H1 (cell line): ENCODE data around the gene IP6K3. TPM values are rescaled to one million over a fixed set of nuclear protein-coding genes. Genes with fewer than 3 reads are reported as not detected.

Experiments
- CTCF ChIA-PET: fragments of 300-600 bp; sonication (Branson Sonifier 250); formaldehyde crosslinking; loops from one replicate; lab custom pipeline; 2021; ENCODE audit not compliant: partially characterized antibody; lab: Charles Lee
- POLR2A ChIA-PET: fragments of 300-600 bp; sonication (Branson Sonifier 250); formaldehyde crosslinking; loops from one replicate; lab custom pipeline; 2021; ENCODE audit warnings: inconsistent platforms; ENCODE audit not compliant: partially characterized antibody; lab: Charles Lee
- DNase-seq, 2 experiments: peaks; one replicate each; pipeline versions ENCODE4 v3.0.0 to v3.0.0-alpha.2; 2010 to 2022; ENCODE audit warnings: low spot score in 2 of 2, low read depth in 1 of 2, mixed read lengths in 1 of 2
- FAIRE-seq: peaks from 2 replicates; lab custom pipeline; 2011; peaks lifted over from hg19 to GRCh38; lab: Jason Lieb, UNC
- H2AFZ ChIP-seq: 2 replicates; pipeline ENCODE4 v1.8.1; 2012; ENCODE audit warnings: low read length, inconsistent platforms
- H2AK5ac ChIP-seq: 2 replicates; pipeline ENCODE4 v1.6.1; 2013; ENCODE audit warnings: low read depth, low read length
- H2BK120ac ChIP-seq: replicated peaks from 2 replicates; pipeline ENCODE3; 2013; ENCODE audit warnings: low read depth, low read length, inconsistent platforms
- H2BK12ac ChIP-seq: 2 replicates; pipeline ENCODE4 v1.6.1; 2013; ENCODE audit warnings: low read depth, low read length
- H2BK15ac ChIP-seq: 2 replicates; pipeline ENCODE4 v1.6.1; 2013; ENCODE audit warnings: low read length
- H2BK20ac ChIP-seq: 2 replicates; pipeline ENCODE4 v1.6.1; 2013; ENCODE audit warnings: low read length
- H2BK5ac ChIP-seq: 2 replicates; pipeline ENCODE4 v1.6.1; 2013; ENCODE audit warnings: low read depth, low read length
- H3K14ac ChIP-seq: 2 replicates; pipeline ENCODE4 v1.6.1; 2013; ENCODE audit warnings: inconsistent platforms; ENCODE audit not compliant: insufficient read length
- H3K18ac ChIP-seq: 2 replicates; pipeline ENCODE4 v1.6.1; 2013; ENCODE audit warnings: low read length; ENCODE audit errors: extremely low read depth
- H3K23ac ChIP-seq: 2 replicates; pipeline ENCODE4 v1.6.1; 2013; ENCODE audit warnings: inconsistent platforms; ENCODE audit not compliant: insufficient read length
- H3K23me2 ChIP-seq: 2 replicates; pipeline ENCODE4 v1.6.1; 2013; ENCODE audit warnings: low read depth, low read length
- H3K27ac ChIP-seq: 2 replicates; pipeline ENCODE4 v1.6.1; 2011; ENCODE audit warnings: low read depth, low read length, inconsistent platforms
- H3K27me3 ChIP-seq, 4 experiments: replicated peaks in 1 of 4; 1 replicate in 1 of 4; 2 replicates in 3 of 4; pipeline versions ENCODE4 v1.6.1 to v1.8.1; 2011 to 2013; ENCODE audit warnings: low read length in 3 of 4, mild to moderate bottlenecking in 3 of 4, inconsistent platforms in 2 of 4, mixed read lengths in 2 of 4, moderate library complexity in 1 of 4; ENCODE audit not compliant: control insufficient read depth in 3 of 4, insufficient read depth in 3 of 4; ENCODE audit errors: extremely low read depth in 1 of 4
- H3K36me3 ChIP-seq, 4 experiments: 2 replicates each; pipeline versions ENCODE4 v1.6.1 to v1.8.1; 2011 to 2013; ENCODE audit warnings: mild to moderate bottlenecking in 4 of 4, low read length in 3 of 4, moderate library complexity in 2 of 4, control low read depth in 1 of 4, inconsistent platforms in 1 of 4; ENCODE audit not compliant: insufficient read depth in 4 of 4, control insufficient read depth in 2 of 4
- H3K4ac ChIP-seq: replicated peaks from 2 replicates; pipeline ENCODE3; 2013; ENCODE audit warnings: low read length, low read depth, mixed read lengths, inconsistent platforms; ENCODE audit not compliant: insufficient read length
- H3K4me1 ChIP-seq, 4 experiments: replicated peaks in 1 of 4; 1 replicate in 1 of 4; 2 replicates in 3 of 4; pipeline versions ENCODE4 v1.6.1 to v1.8.1; 2011 to 2013; ENCODE audit warnings: low read length in 3 of 4, inconsistent platforms in 2 of 4, mixed read lengths in 1 of 4; ENCODE audit not compliant: insufficient read depth in 4 of 4, control insufficient read depth in 3 of 4
- H3K4me2 ChIP-seq, 2 experiments: 2 replicates each; pipeline versions ENCODE4 v1.6.1 to v1.8.1; 2011 to 2013; ENCODE audit warnings: low read depth in 2 of 2, low read length in 2 of 2, control low read depth in 1 of 2, inconsistent platforms in 1 of 2, mild to moderate bottlenecking in 1 of 2; ENCODE audit not compliant: insufficient read depth in 1 of 2
- H3K4me3 ChIP-seq, 4 experiments: fragments of 200-600, 300-600 bp in 1 of 4; sonication (generic), shearing (Covaris generic), sonication (Bioruptor Twin) in 1 of 4; 2 replicates each; pipeline versions ENCODE4 v1.5.1 to v1.8.1; 2011 to 2016; ENCODE audit warnings: low read length in 4 of 4, low read depth in 3 of 4, control low read depth in 2 of 4, inconsistent platforms in 2 of 4, mild to moderate bottlenecking in 2 of 4, mixed read lengths in 1 of 4, moderate library complexity in 1 of 4; ENCODE audit not compliant: insufficient read depth in 2 of 4; ENCODE audit errors: extremely low read depth in 1 of 4
- H3K56ac ChIP-seq: replicated peaks from 2 replicates; pipeline ENCODE3; 2013; ENCODE audit warnings: low read depth, mild to moderate bottlenecking, mixed read lengths, low read length, inconsistent platforms; ENCODE audit not compliant: insufficient read length
- H3K79me1 ChIP-seq: 2 replicates; pipeline ENCODE4 v1.6.1; 2013; ENCODE audit warnings: low read depth, low read length, control low read depth
- H3K79me2 ChIP-seq, 2 experiments: 2 replicates each; pipeline versions ENCODE4 v1.6.1 to v1.8.1; 2012 to 2013; ENCODE audit warnings: low read length in 2 of 2, mild to moderate bottlenecking in 2 of 2, inconsistent platforms in 1 of 2; ENCODE audit not compliant: insufficient read depth in 2 of 2, control insufficient read depth in 1 of 2
- H3K9ac ChIP-seq, 4 experiments: replicated peaks in 1 of 4; 1 replicate in 1 of 4; 2 replicates in 3 of 4; pipeline versions ENCODE4 v1.6.1 to v1.8.1; 2011 to 2013; ENCODE audit warnings: low read depth in 3 of 4, low read length in 3 of 4, control low read depth in 2 of 4, mild to moderate bottlenecking in 2 of 4, moderate library complexity in 2 of 4, inconsistent platforms in 1 of 4; ENCODE audit errors: extremely low read depth in 1 of 4
- H3K9me3 ChIP-seq, 2 experiments: 2 replicates each; pipeline versions ENCODE4 v1.6.1 to v1.8.1; 2012 to 2013; ENCODE audit warnings: mild to moderate bottlenecking in 2 of 2, moderate library complexity in 2 of 2, control low read depth in 1 of 2, inconsistent platforms in 1 of 2, low read depth in 1 of 2, low read length in 1 of 2, mixed read lengths in 1 of 2; ENCODE audit not compliant: insufficient read depth in 2 of 2
- H4K20me1 ChIP-seq, 2 experiments: replicated peaks in 1 of 2; 2 replicates each; pipeline versions ENCODE3 to v1.8.1; 2011 to 2013; ENCODE audit warnings: inconsistent platforms in 2 of 2, low read length in 2 of 2, mild to moderate bottlenecking in 1 of 2; ENCODE audit not compliant: insufficient read depth in 2 of 2, control insufficient read depth in 1 of 2
- H4K5ac ChIP-seq: 2 replicates; pipeline ENCODE4 v1.6.1; 2013; ENCODE audit warnings: low read length, low read depth, mixed read lengths, inconsistent platforms; ENCODE audit not compliant: insufficient read length
- H4K8ac ChIP-seq: 2 replicates; pipeline ENCODE4 v1.8.0; 2013; ENCODE audit warnings: mild to moderate bottlenecking, moderate library complexity, low read length, inconsistent platforms; ENCODE audit not compliant: insufficient read depth; ENCODE audit errors: extremely low read depth
- H4K91ac ChIP-seq: replicated peaks from 2 replicates; pipeline ENCODE3; 2013; ENCODE audit warnings: low read length, mixed read lengths, inconsistent platforms; ENCODE audit not compliant: insufficient read length
- ATF2 ChIP-seq: IDR thresholded peaks from 2 replicates; pipeline ENCODE4 v1.6.1; 2012; ENCODE audit warnings: low read length, inconsistent platforms
- BACH1 ChIP-seq: IDR thresholded peaks from 2 replicates; pipeline ENCODE4 v1.6.1; 2012; ENCODE audit warnings: low read length, improper control_type of control experiment
- BRCA1 ChIP-seq: IDR thresholded peaks from 2 replicates; pipeline ENCODE4 v1.6.1; 2012; ENCODE audit warnings: low read depth, low read length, improper control_type of control experiment
- POLR2AphosphoS5 ChIP-seq: IDR thresholded peaks from 2 replicates; pipeline ENCODE4 v1.6.1; 2011; ENCODE audit warnings: low read depth, low read length
- POU5F1 ChIP-seq: IDR thresholded peaks from 2 replicates; pipeline ENCODE4 v1.6.1; 2011; ENCODE audit warnings: low read depth, mild to moderate bottlenecking, low read length, moderate library complexity
- RNF2 ChIP-seq: fragments of 200-900, 300-1000 bp; sonication (generic); IDR thresholded peaks from 2 replicates; pipeline ENCODE4 v1.7.1; 2016; ENCODE audit warnings: borderline replicate concordance, low read depth, mild to moderate bottlenecking, antibody characterized with exemption, low read length; ENCODE audit not compliant: poor library complexity, severe bottlenecking; ENCODE audit errors: missing control alignments
- SIX5 ChIP-seq: IDR thresholded peaks from 2 replicates; pipeline ENCODE4 v1.6.1; 2011; ENCODE audit warnings: mild to moderate bottlenecking, low read depth, low read length
- SP1 ChIP-seq: IDR thresholded peaks from 2 replicates; pipeline ENCODE4 v1.6.1; 2011; ENCODE audit warnings: low read depth, low read length
- TBP ChIP-seq: IDR thresholded peaks from 2 replicates; pipeline ENCODE4 v1.6.1; 2011; ENCODE audit warnings: low read depth, low read length, improper control_type of control experiment
- WGBS, 2 experiments: shearing (Covaris generic) in 1 of 2; methylation state at CpG; one replicate each; pipeline versions ENCODE4 v1.1.6 to v1.1.7; 2013 to 2015; ENCODE audit warnings: low lambda C conversion rate in 2 of 2, mixed read lengths in 2 of 2, inconsistent platforms in 1 of 2, low coverage in 1 of 2, missing lambda C conversion rate in 1 of 2; ENCODE audit not compliant: insufficient replicate concordance in 2 of 2, insufficient coverage in 1 of 2, insufficient read length in 1 of 2; ENCODE audit errors: extremely low coverage in 1 of 2, missing lambda C conversion rate in 1 of 2; 5-methylcytosine and 5-hydroxymethylcytosine counted together
- polyA plus RNA-seq, 7 experiments: library from polyadenylated mRNA; depleted of rRNA in 3 of 7; stranded (reverse) in 5 of 7; unstranded in 2 of 7; fragments of >200 nt in 5 of 7; fragments of 200-250 nt in 2 of 7; gene quantifications; 1 replicate in 5 of 7; 2 replicates in 1 of 7; 4 replicates in 1 of 7; pipeline versions ENCODE4 v1.2.1 to v1.2.3, GENCODE V29; 2011 to 2013; ENCODE audit warnings: missing spikeins in 2 of 7, mixed read lengths in 2 of 7
- total RNA-seq: library from RNA; stranded (reverse); fragmentation: NEBNext Ultra II Directional; extraction: Animal tissue kit (Norgen Biotek cat#: 25700); gene quantifications from 2 replicates; pipeline ENCODE4 v1.2.1, GENCODE V29; 2021

Gene IP6K3
- total and polyA plus RNA-seq, 2 of the 8 experiments (the other 6 are each of a cell fraction or from before 2014, with no cell fraction given): 0.22 to 0.73 TPM

- ChIA-PET CTCF (interaction anchor here (0.6 to 12.0 kb wide), 37 partner anchors 8 to 410 kb away, joined by 3 to 171 read pairs (median 4); partner anchors contain the start of gene UQCC2), POLR2A (interaction anchor here (2.8 kb wide), 1 partner anchor 25 kb away, joined by 14 read pairs; no protein-coding TSS in a partner anchor)
- WGBS, 2 experiments: 74% methylated on average over 10 of the region's 13 CpGs; no CpG with 5 or more reads in 1 of the 2 experiments
- H4K20me1 ChIP-seq: no peaks in the 10 kb centered on the region
- H2BK20ac ChIP-seq: peak overlapping the region; percentile 97; the same call in 1 of the 2 replicates
- peak overlapping the region; percentile 28; the same call in 1 of the 2 replicates for H4K8ac ChIP-seq
- peak overlapping the region; percentile 98 for H4K91ac ChIP-seq
- peak overlapping the region; percentile 94 for H3K18ac ChIP-seq
- H3K4me2 ChIP-seq: no peak overlapping the region
- H3K4me1 ChIP-seq: peaks cover 7 to 35% (median 23%) of the 10 kb centered on the region in 4 experiments
- peak overlapping the region; percentile 40 for H3K4ac ChIP-seq
- H3K79me2 ChIP-seq: no peaks in the 10 kb centered on the region
- H2BK5ac ChIP-seq: peak overlapping the region; percentile 94; the same call in 1 of the 2 replicates
- DNase-seq (peak in 1 of 2 experiments; percentile 59), FAIRE-seq (no peak)
- no peaks in the 10 kb centered on the region for H3K79me1 ChIP-seq
- no peak overlapping the region for H3K27ac ChIP-seq
- H2AFZ ChIP-seq: no peak overlapping the region
- H2BK15ac ChIP-seq: 0 out of 2 replicates have a peak overlapping the region, but pooled peaks have one; percentile 36
- no peaks in the 10 kb centered on the region for H3K36me3 ChIP-seq
- H4K5ac ChIP-seq: peak overlapping the region; percentile 48
- H2BK12ac ChIP-seq: peak overlapping the region; percentile 96; the same call in 1 of the 2 replicates
- H3K9ac ChIP-seq: no peak overlapping the region
- no peaks in the 10 kb centered on the region; a peak in 1 of 7 replicates for H3K27me3 ChIP-seq
- no peak overlapping the region for H3K56ac ChIP-seq
- peak overlapping the region; percentile 87 for H2BK120ac ChIP-seq
- H3K14ac ChIP-seq: no peak overlapping the region
- no peak overlapping the region for H3K23ac ChIP-seq
- no peaks in the 10 kb centered on the region for H3K9me3 ChIP-seq
- no peak overlapping the region for H3K4me3 ChIP-seq
- no peaks in the 10 kb centered on the region for H3K23me2 ChIP-seq
- 0 out of 2 replicates have a peak overlapping the region, but pooled peaks have one; percentile 49 for H2AK5ac ChIP-seq
- no peak for TF ChIP-seq BACH1
- no peak for TF ChIP-seq SP1
- no peak for TF ChIP-seq RNF2
- no peak for TF ChIP-seq TBP
- no peak for TF ChIP-seq ATF2
- no peak for TF ChIP-seq POU5F1
- no peak for TF ChIP-seq POLR2AphosphoS5
- TF ChIP-seq SIX5: no peak
- no peak for TF ChIP-seq BRCA1
Observed at GRCh38 chr6:33744895-33745546, 1.7 kb downstream of the IP6K3 start.
